Measurements from ENCODE around the gene OR4K15.
"Not testable (repeated sequence)": the region's sequence is repeated elsewhere in the genome, so short reads cannot be mapped to it uniquely, and the experiment has no call there.

OR4K15 gene, protein sequence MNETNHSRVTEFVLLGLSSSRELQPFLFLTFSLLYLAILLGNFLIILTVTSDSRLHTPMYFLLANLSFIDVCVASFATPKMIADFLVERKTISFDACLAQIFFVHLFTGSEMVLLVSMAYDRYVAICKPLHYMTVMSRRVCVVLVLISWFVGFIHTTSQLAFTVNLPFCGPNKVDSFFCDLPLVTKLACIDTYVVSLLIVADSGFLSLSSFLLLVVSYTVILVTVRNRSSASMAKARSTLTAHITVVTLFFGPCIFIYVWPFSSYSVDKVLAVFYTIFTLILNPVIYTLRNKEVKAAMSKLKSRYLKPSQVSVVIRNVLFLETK

DNA sequence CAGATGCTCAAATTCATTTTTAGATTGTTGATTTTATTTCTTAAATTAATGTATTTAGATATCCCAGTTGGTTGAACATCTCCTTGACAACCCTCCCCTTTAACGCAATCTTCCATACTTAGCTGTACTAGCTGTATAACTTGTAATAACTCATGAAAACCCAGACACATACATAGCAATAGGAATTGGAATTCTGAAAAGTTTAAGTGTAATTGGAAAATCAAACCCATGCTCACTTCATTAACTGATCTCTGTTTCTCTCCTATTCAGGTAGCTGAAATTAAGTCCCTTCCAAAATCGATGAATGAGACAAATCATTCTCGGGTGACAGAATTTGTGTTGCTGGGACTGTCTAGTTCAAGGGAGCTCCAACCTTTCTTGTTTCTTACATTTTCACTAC is at the start of gene OR4K15:
OR4K15 (plus strand) TSS at position 301 of the 400 bp plus-strand sequence; CDS start at position 301, 0 bp downstream.
- Histone ChIP-seq H2AFZ (ENCODE audit: low read depth, low read length) (no peak within 1 kb of the TSS), H3K4me1 (ENCODE audit: insufficient read depth, low read length) (no peaks in the 10 kb centered on the region), H3K4me3 (ENCODE audit: low read length) (no peak within 1 kb of the TSS), H3K27me3 (ENCODE audit: insufficient read depth, low read length) (no peaks in the 10 kb centered on the region), H3K9me3 (ENCODE audit: low read length) (no peaks in the 10 kb centered on the region), H3K36me3 (ENCODE audit: insufficient read depth, low read length) (no peaks in the 10 kb centered on the region)

DNA sequence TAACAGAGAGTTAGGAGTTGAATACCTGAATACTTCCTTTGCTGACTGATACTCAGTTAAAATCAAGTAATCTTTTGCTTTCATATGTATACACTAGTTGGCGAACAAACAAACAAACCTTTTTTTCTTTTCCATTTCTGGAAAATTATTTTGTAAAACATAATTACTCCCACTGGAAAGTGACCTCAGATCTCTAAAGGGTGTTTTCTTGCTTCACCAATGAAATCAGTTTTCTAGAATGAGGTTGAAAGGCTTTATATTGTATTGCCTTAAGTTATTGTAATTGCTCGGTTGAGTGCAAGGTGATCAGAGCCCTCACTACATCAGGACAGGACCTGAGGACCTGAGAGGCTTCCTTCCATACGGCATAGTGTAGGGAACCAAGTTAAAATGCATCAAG is 44.8 kb upstream of the OR4K15 start, which contains the start of gene OR4K1:
OR4K1 (plus strand) TSS at position 301 of the 400 bp plus-strand sequence. CDS start 4,750 bp downstream, outside the sequence.
- Histone ChIP-seq H3K36me3 (ENCODE audit: insufficient read depth, low read length) (no peaks in the 10 kb centered on the region), H3K27me3 (ENCODE audit: insufficient read depth, low read length) (no peaks in the 10 kb centered on the region), H3K9me3 (ENCODE audit: low read length) (no peaks in the 10 kb centered on the region), H2AFZ (ENCODE audit: low read depth, low read length) (no peak within 1 kb of the TSS), H3K4me1 (ENCODE audit: insufficient read depth, low read length) (no peaks in the 10 kb centered on the region), H3K4me3 (ENCODE audit: low read length) (no peak within 1 kb of the TSS)

DNA sequence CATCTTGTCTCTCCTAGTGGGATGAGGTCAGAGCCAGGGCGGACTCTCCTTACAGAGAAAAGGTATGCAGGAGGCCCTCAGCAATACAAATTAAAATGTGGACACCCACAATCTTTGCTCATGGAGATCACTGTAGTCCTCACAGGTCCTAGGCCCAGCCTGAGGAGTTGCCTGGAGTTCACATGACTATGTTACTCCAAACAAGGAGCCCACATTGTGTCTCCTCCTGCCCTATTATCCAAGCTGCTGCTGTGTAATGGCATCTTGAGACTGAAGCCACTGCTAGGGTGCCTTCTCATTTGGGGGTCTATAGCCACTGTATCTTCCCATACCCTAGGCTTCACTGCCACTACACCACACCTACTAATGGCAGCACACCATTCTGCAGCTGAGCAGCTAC is 33.7 kb upstream of the OR4K15 start:
- no peak overlapping the region for H3K4me3 ChIP-seq (ENCODE audit: low read length)

DNA sequence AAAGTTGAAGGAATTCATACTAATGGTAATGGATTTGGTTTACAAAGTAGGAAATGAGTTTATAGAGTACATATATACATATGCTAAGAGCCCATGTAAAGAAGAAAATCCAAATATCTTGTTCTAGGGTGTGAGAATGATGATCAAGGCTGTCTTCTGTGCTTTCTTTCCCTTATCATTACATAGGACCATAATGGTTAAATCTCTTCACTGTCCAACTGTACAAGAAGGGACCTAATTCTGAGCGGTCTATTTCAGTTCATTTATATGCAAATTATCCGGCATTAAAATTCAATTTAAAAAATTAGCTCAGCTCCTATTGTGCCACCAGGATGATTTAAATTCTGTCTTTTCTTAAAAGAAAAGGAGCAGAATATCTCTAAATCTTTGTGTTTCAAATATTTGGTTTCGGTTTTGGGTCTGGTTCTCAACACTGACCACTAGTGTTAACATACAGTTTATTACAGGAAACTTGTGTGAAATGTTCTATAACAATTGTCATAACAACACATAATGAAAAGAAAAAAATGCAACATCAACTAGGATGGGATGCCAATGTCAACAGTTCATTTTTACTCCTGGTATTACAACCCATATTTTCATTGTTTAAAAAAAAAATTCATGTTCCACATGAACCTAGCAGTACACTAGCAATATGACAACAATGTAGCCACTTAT is 27.8 kb upstream of the OR4K15 start:
- peak overlapping the region; percentile 5 for H2AFZ ChIP-seq (ENCODE audit: low read depth, low read length)
- H3K9me3 ChIP-seq (ENCODE audit: low read length) = no peaks in the 10 kb centered on the region

More for the DNA sequence above, 33.7 kb upstream of the OR4K15 start:
- Histone ChIP-seq H3K4me1 (ENCODE audit: insufficient read depth, low read length) (no peaks in the 10 kb centered on the region), H3K36me3 (ENCODE audit: insufficient read depth, low read length) (no peaks in the 10 kb centered on the region), H3K9me3 (ENCODE audit: low read length) (no peaks in the 10 kb centered on the region), H2AFZ (ENCODE audit: low read depth, low read length) (no peak overlapping the region), H3K27me3 (ENCODE audit: insufficient read depth, low read length) (no peaks in the 10 kb centered on the region)

DNA sequence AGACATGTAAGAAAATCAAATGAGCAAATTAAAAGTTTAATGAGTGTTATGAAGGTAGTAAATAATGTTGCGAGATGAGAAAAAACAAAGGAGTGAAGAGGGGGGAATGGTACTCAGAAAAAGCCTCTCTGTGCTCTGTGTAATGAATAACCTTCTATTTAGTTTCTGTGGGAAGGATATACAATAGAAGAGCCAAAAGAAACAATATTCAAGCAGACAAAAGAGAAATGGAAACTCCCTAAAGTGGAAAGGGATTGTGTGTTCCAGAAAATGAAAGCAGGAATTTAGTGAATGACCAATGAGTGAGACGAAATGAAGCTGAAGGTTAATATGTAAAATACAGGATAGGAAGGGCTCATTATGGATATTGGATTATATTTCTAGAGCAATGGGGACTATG is 26.2 kb upstream of the OR4K15 start:
- Histone ChIP-seq H2AFZ (ENCODE audit: low read depth, low read length) (no peak overlapping the region), H3K27me3 (ENCODE audit: insufficient read depth, low read length) (peaks cover 4% of the 10 kb centered on the region), H3K4me1 (ENCODE audit: insufficient read depth, low read length) (no peaks in the 10 kb centered on the region), H3K4me3 (ENCODE audit: low read length) (no peak overlapping the region), H3K36me3 (ENCODE audit: insufficient read depth, low read length) (no peaks in the 10 kb centered on the region), H3K9me3 (ENCODE audit: low read length) (no peaks in the 10 kb centered on the region)

More for the DNA sequence above, 27.8 kb upstream of the OR4K15 start:
- Histone ChIP-seq H3K36me3 (ENCODE audit: insufficient read depth, low read length) (no peaks in the 10 kb centered on the region), H3K4me3 (ENCODE audit: low read length) (no peak overlapping the region), H3K4me1 (ENCODE audit: insufficient read depth, low read length) (no peaks in the 10 kb centered on the region), H3K27me3 (ENCODE audit: insufficient read depth, low read length) (peaks cover 4% of the 10 kb centered on the region)

DNA sequence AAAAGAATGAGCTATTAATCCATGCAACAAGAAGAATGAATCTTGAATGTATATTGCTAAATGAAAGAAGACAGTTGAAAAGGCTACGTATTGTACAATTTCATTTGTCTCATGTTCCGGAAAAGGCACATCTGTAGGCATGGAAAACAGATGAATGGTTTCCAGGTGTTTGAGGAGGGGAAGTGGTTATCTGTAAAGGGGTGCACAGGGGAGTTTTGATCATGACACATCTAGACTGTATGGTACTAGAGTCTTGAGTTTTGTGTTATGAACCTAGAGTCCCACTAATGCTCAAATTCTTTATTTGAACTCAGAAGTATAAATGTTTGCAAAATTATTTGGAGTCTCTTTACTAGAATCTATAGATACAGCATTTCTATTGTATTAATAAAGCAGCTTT is 5.7 kb upstream of the OR4K15 start:
- H2AFZ ChIP-seq (ENCODE audit: low read depth, low read length); H3K9me3 ChIP-seq (ENCODE audit: low read length); H3K36me3 ChIP-seq (ENCODE audit: insufficient read depth, low read length); H3K4me3 ChIP-seq (ENCODE audit: low read length); H3K27me3 ChIP-seq (ENCODE audit: insufficient read depth, low read length); H3K4me1 ChIP-seq (ENCODE audit: insufficient read depth, low read length): not testable (repeated sequence)

DNA sequence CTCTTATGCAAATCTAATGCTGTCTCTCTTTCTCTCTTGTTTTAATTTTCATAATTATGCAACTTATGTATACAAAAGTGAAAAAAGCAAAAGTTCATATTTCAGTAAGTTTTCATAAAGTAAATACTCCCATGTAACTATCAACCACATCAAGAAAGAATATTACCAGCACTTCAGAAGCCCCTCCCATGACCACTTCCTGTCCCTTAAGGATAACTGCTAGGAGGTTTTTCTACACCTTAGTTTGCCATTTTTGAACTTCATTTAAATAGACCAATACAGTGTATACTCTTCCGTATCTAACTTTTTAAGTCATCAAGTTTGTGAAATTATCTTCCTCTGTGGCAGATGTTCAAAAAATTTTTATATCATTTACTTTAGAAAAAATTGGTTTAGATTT is 547 bp upstream of the OR4K15 start:
- Histone ChIP-seq H2AFZ (ENCODE audit: low read depth, low read length) (no peak overlapping the region), H3K9me3 (ENCODE audit: low read length) (no peaks in the 10 kb centered on the region), H3K27me3 (ENCODE audit: insufficient read depth, low read length) (no peaks in the 10 kb centered on the region), H3K4me1 (ENCODE audit: insufficient read depth, low read length) (no peaks in the 10 kb centered on the region), H3K4me3 (ENCODE audit: low read length) (no peak overlapping the region), H3K36me3 (ENCODE audit: insufficient read depth, low read length) (no peaks in the 10 kb centered on the region)

DNA sequence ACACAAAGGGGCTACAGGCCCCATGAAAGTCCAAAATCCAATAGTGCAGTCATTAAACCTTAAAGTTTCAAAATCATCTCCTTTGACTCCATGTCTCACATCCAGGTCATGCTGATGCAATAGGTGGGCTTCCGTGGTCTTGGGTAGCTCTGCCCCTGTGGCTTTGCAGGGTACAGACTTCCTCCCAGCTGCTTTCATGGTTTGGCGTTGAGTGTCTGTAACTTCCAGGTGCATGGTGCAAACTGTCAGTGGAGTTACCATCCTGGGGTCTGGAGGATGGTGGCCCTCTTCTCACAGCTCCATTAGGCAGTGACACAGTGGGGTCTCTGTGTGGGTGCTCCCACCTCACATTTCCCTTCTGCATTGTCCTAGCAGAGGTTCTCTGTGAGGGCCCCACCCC is 18.0 kb downstream of the OR4K15 start:
- H3K4me3 ChIP-seq (ENCODE audit: low read length) = no peak overlapping the region
- H3K4me1 ChIP-seq (ENCODE audit: insufficient read depth, low read length) = no peaks in the 10 kb centered on the region
- H2AFZ ChIP-seq (ENCODE audit: low read depth, low read length) = no peak overlapping the region
- H3K9me3 ChIP-seq (ENCODE audit: low read length) = no peaks in the 10 kb centered on the region
- no peaks in the 10 kb centered on the region for H3K27me3 ChIP-seq (ENCODE audit: insufficient read depth, low read length)
- H3K36me3 ChIP-seq (ENCODE audit: insufficient read depth, low read length) = no peaks in the 10 kb centered on the region

DNA sequence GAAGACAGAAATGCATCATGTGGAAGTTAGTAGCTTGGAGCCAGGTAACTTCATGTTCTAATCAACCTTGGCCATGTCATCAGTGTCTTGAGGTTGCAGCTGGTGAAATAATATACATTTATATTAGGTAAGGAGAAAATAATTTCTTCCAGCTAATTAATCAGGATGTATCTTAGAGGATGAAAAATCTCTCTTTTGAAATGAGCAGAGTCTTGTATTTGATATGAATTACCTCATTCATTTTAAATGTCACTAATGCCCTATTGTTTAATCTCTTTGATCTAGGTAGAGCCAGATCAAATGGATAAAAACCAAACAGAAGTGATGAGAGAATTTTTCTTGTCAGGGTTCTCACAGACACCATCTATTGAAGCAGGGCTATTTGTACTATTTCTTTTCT is 26.5 kb downstream of the OR4K15 start, which contains the start of gene OR4Q2:
OR4Q2 (plus strand) TSS at position 301 of the 400 bp plus-strand sequence.
- H3K4me1 ChIP-seq (ENCODE audit: insufficient read depth, low read length) = no peaks in the 10 kb centered on the region
- H3K4me3 ChIP-seq (ENCODE audit: low read length) = no peak within 1 kb of the TSS
- H2AFZ ChIP-seq (ENCODE audit: low read depth, low read length) = no peak within 1 kb of the TSS
- no peaks in the 10 kb centered on the region for H3K27me3 ChIP-seq (ENCODE audit: insufficient read depth, low read length)
- H3K9me3 ChIP-seq (ENCODE audit: low read length) = no peaks in the 10 kb centered on the region
- H3K36me3 ChIP-seq (ENCODE audit: insufficient read depth, low read length) = no peaks in the 10 kb centered on the region

DNA sequence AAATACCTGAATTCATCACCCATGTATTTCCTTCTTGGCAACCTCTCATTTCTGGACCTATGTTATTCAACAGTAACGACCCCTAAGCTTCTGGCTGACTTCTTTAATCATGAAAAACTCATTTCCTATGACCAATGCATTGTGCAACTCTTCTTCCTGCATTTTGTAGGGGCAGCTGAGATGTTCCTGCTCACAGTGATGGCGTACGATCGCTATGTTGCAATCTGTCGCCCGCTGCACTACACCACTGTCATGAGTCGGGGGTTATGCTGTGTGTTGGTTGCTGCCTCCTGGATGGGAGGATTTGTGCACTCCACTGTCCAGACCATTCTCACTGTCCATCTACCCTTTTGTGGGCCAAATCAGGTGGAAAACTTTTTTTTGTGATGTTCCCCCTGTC is 26.9 kb downstream of the OR4K15 start:
- no peaks in the 10 kb centered on the region for H3K27me3 ChIP-seq (ENCODE audit: insufficient read depth, low read length)
- H3K9me3 ChIP-seq (ENCODE audit: low read length) = no peaks in the 10 kb centered on the region
- no peak overlapping the region for H2AFZ ChIP-seq (ENCODE audit: low read depth, low read length)
- H3K4me1 ChIP-seq (ENCODE audit: insufficient read depth, low read length) = no peaks in the 10 kb centered on the region
- H3K36me3 ChIP-seq (ENCODE audit: insufficient read depth, low read length) = no peaks in the 10 kb centered on the region
- H3K4me3 ChIP-seq (ENCODE audit: low read length) = no peak overlapping the region

DNA sequence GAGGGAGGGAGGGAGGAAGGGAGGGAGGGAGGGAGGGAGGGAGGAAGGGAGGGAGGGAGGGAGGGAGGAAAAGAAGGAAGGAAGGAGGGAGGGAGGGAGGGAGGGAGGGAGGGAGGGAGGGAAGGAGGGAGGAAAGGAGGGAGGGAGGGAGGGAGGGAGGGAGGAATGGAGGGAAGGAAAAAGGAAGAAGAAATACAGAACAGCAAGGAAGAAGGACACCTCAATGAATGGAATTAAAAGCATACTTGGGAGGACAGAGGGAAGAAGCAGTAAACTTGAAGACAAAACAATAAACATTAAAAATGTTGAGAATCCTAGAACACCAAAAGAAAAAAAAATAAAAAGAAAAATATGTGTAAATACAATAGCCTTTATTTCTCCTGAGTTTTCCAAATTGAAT is 32.8 kb downstream of the OR4K15 start:
- Histone ChIP-seq H3K36me3 (ENCODE audit: insufficient read depth, low read length) (no peaks in the 10 kb centered on the region), H3K4me3 (ENCODE audit: low read length) (no peak overlapping the region), H3K9me3 (ENCODE audit: low read length) (no peaks in the 10 kb centered on the region), H3K27me3 (ENCODE audit: insufficient read depth, low read length) (no peaks in the 10 kb centered on the region), H3K4me1 (ENCODE audit: insufficient read depth, low read length) (no peaks in the 10 kb centered on the region), H2AFZ (ENCODE audit: low read depth, low read length) (no peak overlapping the region)

DNA sequence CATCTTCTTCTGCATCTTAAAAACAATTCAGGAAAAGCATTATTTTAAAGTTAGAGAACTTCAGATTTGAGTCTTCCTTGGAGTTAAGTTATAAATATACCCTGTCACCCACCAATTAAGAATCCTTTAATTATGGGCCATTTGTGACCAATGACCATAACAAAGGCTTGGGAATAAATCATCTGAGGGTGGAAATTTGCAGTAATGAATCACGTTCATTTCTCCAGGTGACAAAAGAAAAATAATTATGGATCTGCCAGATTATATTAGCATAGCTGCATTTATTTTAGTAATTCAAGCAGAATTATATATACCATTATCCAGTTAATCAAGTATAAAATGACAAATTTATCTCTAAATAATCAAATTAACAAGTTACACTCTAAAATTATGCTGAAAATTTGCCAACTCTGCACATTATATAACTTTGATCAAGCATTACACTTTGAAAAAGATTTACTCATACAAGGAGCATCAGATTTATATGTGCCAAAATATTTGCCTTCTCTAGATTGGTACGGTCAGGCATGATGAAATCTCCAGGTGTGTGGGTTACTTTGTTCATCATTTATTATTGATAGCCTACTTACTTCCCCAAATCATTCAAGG is 44.0 kb downstream of the OR4K15 start, which contains the start of gene OR4K14:
OR4K14 (minus strand) TSS at position 51 of the 609 bp plus-strand sequence. CDS start 4,114 bp downstream, outside the sequence.
- Histone ChIP-seq H3K4me1 (ENCODE audit: insufficient read depth, low read length) (no peaks in the 10 kb centered on the region), H3K36me3 (ENCODE audit: insufficient read depth, low read length) (no peaks in the 10 kb centered on the region), H3K27me3 (ENCODE audit: insufficient read depth, low read length) (no peaks in the 10 kb centered on the region), H3K9me3 (ENCODE audit: low read length) (no peaks in the 10 kb centered on the region), H3K4me3 (ENCODE audit: low read length) (no peak within 1 kb of the TSS), H2AFZ (ENCODE audit: low read depth, low read length) (no peak within 1 kb of the TSS)
